ENCODE measurements around the gene ZRANB1.

GRCh38 chr10:125034675-125035074, 92.8 kb downstream of the ZRANB1 start:
- TF ChIP-seq POLR2AphosphoS5 (IDR thresholded peaks at IDR 0.05), result no peak
- no peak for TF ChIP-seq POLR2A (IDR thresholded peaks at IDR 0.05)
- TF ChIP-seq CTCF (IDR thresholded peaks at IDR 0.05), result no peak
